ENCODE data around the gene NSD1. TPM values are rescaled to one million over a fixed set of nuclear protein-coding genes. Genes with fewer than 3 reads are reported as not detected.

NSD1 gene
- total RNA-seq, 4 donors from 2014 or later, result 46.4 to 112 (median 50.1) TPM

- Histone ChIP-seq H3K27ac (no peak overlapping the region), H3K4me3 (no peak overlapping the region), H3K9me3 (no peaks in the 10 kb centered on the region), H3K4me1 (peaks cover 6 to 33% (median 24%) of the 10 kb centered on the region in 4 donors), H3K27me3 (no peaks in the 10 kb centered on the region), H3K36me3 (no peaks in the 10 kb centered on the region)
- peak in 2 of 3 donors; percentile 38 to 46 for DNase-seq
- TF ChIP-seq POLR2A (IDR thresholded peaks at IDR 0.05), result no peak
- TF ChIP-seq, protein P1, sequence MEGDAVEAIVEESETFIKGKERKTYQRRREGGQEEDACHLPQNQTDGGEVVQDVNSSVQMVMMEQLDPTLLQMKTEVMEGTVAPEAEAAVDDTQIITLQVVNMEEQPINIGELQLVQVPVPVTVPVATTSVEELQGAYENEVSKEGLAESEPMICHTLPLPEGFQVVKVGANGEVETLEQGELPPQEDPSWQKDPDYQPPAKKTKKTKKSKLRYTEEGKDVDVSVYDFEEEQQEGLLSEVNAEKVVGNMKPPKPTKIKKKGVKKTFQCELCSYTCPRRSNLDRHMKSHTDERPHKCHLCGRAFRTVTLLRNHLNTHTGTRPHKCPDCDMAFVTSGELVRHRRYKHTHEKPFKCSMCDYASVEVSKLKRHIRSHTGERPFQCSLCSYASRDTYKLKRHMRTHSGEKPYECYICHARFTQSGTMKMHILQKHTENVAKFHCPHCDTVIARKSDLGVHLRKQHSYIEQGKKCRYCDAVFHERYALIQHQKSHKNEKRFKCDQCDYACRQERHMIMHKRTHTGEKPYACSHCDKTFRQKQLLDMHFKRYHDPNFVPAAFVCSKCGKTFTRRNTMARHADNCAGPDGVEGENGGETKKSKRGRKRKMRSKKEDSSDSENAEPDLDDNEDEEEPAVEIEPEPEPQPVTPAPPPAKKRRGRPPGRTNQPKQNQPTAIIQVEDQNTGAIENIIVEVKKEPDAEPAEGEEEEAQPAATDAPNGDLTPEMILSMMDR (IDR thresholded peaks at IDR 0.05), result no peak
These were observed 181.1 kb downstream of the NSD1 start for GRCh38 chr5:177314376-177315342.

DNA sequence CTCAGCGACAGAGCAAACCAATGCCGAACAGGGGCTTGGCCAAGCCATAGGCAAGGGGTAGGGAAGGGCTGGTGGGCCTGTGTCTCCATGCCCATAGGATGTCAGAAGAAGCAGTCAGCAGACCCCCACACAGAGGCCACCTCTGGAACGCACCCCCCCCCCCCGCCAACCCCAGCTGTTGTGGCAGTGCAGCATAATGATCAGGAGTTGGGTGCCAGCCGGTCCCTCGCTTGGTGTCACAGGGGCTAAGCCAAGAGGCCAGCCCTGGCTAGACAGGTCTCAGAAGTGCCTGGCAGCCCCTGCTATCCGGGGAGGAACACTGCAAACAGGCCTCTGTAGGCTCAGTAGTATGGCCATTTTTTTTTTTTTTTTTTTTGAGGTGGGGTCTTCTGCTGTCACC, 181.8 kb downstream of the NSD1 start:
- Histone ChIP-seq H3K27me3 (no peaks in the 10 kb centered on the region), H3K9me3 (no peaks in the 10 kb centered on the region), H3K4me1 (peaks cover 5 to 26% (median 22%) of the 10 kb centered on the region in 4 donors), H3K36me3 (peaks cover 0 to 2% (median 0%) of the 10 kb centered on the region in 3 donors), H3K27ac (no peak overlapping the region), H3K4me3 (no peak overlapping the region)
- TF ChIP-seq, protein P1 (IDR thresholded peaks at IDR 0.05), result no peak
- TF ChIP-seq POLR2A (IDR thresholded peaks at IDR 0.05), result no peak
- peak in 1 of 3 donors; percentile 32 for DNase-seq

DNA sequence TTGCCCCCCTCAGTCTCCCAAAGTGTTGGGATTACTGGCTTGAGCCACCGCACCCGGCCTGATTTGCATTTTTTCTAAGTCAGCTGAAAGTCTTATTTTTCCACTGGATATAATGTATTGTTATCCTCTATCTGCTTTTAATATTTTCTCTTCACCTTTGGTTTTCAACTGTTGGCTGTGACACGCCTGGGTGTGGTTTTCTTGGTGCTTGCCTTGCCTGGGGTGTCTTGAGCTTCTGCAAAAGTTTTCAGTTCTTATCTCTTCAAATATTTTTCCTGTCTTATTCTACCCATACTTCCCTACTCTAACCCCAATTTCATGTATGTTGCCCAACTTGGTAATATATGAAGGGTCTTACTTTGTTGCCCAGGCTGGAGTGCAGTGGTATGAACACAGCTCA, 182.4 kb downstream of the NSD1 start:
- TF ChIP-seq, protein P1 (IDR thresholded peaks at IDR 0.05), result no peak
- no peak for TF ChIP-seq POLR2A (IDR thresholded peaks at IDR 0.05)
- no peaks in the 10 kb centered on the region for H3K27me3 ChIP-seq

GRCh38 chr5:177317959-177318377, 184.4 kb downstream of the NSD1 start:
- peak; percentile 70 to 94 (median 79) for DNase-seq
- Histone ChIP-seq H3K4me3 (no peak overlapping the region), H3K27me3 (no peaks in the 10 kb centered on the region), H3K4me1 (peaks cover 0 to 2% (median under 1%) of the 10 kb centered on the region in 4 donors), H3K27ac (no peak overlapping the region), H3K36me3 (peaks cover 0 to 3% (median 0%) of the 10 kb centered on the region in 3 donors), H3K9me3 (no peaks in the 10 kb centered on the region)
- no peak for TF ChIP-seq POLR2A (IDR thresholded peaks at IDR 0.05)
- TF ChIP-seq, protein P1 (IDR thresholded peaks at IDR 0.05), result peak; percentile 82 to 93 (median 88)

More for the DNA sequence above, 182.4 kb downstream of the NSD1 start:
- Histone ChIP-seq H3K27ac (no peak overlapping the region), H3K4me1 (peaks cover 0 to 21% (median 16%) of the 10 kb centered on the region in 4 donors), H3K9me3 (no peaks in the 10 kb centered on the region), H3K4me3 (no peak overlapping the region), H3K36me3 (peaks cover 0 to 3% (median 0%) of the 10 kb centered on the region in 3 donors)
- DNase-seq, result no peak

- Histone ChIP-seq H3K36me3 (peaks cover 0 to 3% (median 0%) of the 10 kb centered on the region in 3 donors), H3K27ac (no peak overlapping the region), H3K4me1 (no peaks in the 10 kb centered on the region), H3K9me3 (no peaks in the 10 kb centered on the region), H3K4me3 (no peak overlapping the region), H3K27me3 (no peaks in the 10 kb centered on the region)
- DNase-seq, result peak in 1 of 3 donors; percentile 43
- TF ChIP-seq, protein P1 (IDR thresholded peaks at IDR 0.05), result no peak
- no peak for TF ChIP-seq POLR2A (IDR thresholded peaks at IDR 0.05)
These were observed 186.5 kb downstream of the NSD1 start for GRCh38 chr5:177319913-177320588.
